ENCODE measurements around the gene UQCRC1. TPM values are rescaled to one million over a fixed set of nuclear protein-coding genes. Genes with fewer than 3 reads are reported as not detected.

UQCRC1 gene
- total and polyA plus RNA-seq, 2 donors (not counting 1 experiment from before 2014, with no cell fraction given) = 99.9 to 132 TPM

DNA sequence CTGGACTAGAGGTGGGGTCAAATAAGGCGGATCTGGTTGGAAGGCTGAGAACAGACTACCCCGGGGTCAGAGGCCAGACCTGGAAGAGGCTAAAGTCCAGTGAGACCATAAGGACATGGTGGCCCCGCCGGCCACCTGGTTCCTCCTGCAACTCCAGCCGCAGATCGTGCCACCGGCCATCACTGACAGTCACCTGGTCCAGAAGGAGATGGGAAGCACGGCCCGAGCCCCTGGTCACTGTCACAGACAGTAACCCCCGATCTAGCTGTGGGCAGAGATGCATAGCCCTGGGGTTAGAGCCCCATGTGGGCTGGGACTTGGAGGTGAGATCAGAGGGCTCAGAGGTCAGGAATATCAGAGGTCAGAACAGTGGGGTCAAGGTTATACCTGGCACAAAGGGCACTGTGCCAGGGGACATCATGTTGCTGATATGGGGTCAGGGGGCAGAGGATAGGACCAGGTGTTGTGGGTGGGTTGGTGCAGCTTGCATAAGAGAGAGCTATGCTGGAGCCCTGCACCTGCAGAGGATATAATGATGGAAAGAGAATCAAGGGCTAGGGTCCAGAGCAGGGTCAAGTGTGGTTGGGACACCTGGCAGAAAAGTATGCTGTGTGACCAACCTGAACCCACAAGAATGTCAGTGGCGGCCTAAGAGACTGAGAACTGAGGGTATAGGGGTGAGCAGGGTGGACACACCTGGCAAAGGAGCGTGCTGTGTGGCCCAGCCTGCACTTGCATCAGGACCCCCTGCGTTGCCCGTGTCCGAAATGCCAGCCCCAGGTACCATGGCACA, 43.7 kb upstream of the UQCRC1 start:
- H3K27me3 ChIP-seq (replicated peaks in 1 of 4; ENCODE audit: control extremely low read depth in 1 of 4, control insufficient read depth in 3 of 4, insufficient read depth in 4 of 4, low read length in 3 of 4) = peaks cover 0 to 12% (median 0%) of the 10 kb centered on the region in 4 experiments
- ATAC-seq (ENCODE audit: low read depth) (no peak), DNase-seq (no peak)
- H3K36me3 ChIP-seq (replicated peaks in 1 of 2; ENCODE audit: control extremely low read depth in 1 of 2, control insufficient read depth in 1 of 2, extremely low read depth in 1 of 2, insufficient read depth in 2 of 2, low read length in 1 of 2) = no peaks in the 10 kb centered on the region
- no peak overlapping the region for H2AFZ ChIP-seq (ENCODE audit: insufficient read depth, low read depth, low read length, poor library complexity, severe bottlenecking)
- no peak overlapping the region for H3K4me3 ChIP-seq (ENCODE audit: control extremely low read depth in 1 of 5, extremely low read depth in 1 of 5, insufficient read depth in 1 of 5, low read depth in 2 of 5, low read length in 4 of 5)
- 84% methylated on average over 14 of the region's 15 CpGs for WGBS (ENCODE audit: insufficient coverage)
- ChIA-PET CTCF (interaction anchor here (1.0 kb wide), 1 partner anchor 217 kb away, joined by 3 read pairs; no protein-coding TSS in a partner anchor), POLR2A (no interaction called here)
- no peak for TF ChIP-seq CTCF (IDR thresholded peaks at IDR 0.05)
- TF ChIP-seq EZH2 (IDR thresholded peaks at IDR 0.05; ENCODE audit: borderline replicate concordance, insufficient read depth, low read depth, low read length, poor library complexity, severe bottlenecking) = no peak
- peaks cover 17% of the 10 kb centered on the region for H3K4me1 Mint-ChIP-seq
- peak overlapping the region; percentile 15 for H3K4me3 Mint-ChIP-seq
- H3K4me1 ChIP-seq (ENCODE audit: control insufficient read depth in 2 of 2, insufficient read depth in 2 of 2, low read length in 2 of 2) = peaks cover 5 to 18% of the 10 kb centered on the region in 2 donors
- H3K27ac ChIP-seq (ENCODE audit: low read length in 2 of 2) = no peak overlapping the region
- H3K27me3 Mint-ChIP-seq = no peaks in the 10 kb centered on the region
- peaks cover 0 to 5% (median 0%) of the 10 kb centered on the region in 3 donors for H3K9me3 ChIP-seq (ENCODE audit: control extremely low read depth in 1 of 3, control insufficient read depth in 2 of 3, insufficient read depth in 1 of 3, low read length in 2 of 3)
- no peaks in the 10 kb centered on the region for H3K79me2 ChIP-seq (ENCODE audit: control insufficient read depth, insufficient read depth, low read length)
- no peak overlapping the region for H3K4me2 ChIP-seq (replicated peaks; ENCODE audit: low read depth, low read length, poor library complexity, severe bottlenecking)
- no peak overlapping the region for H3K27ac Mint-ChIP-seq
- H4K20me1 ChIP-seq (ENCODE audit: control insufficient read depth, insufficient read depth, low read length, poor library complexity, severe bottlenecking) = no peaks in the 10 kb centered on the region
- no peaks in the 10 kb centered on the region for H3K9me3 Mint-ChIP-seq (ENCODE audit: insufficient read depth)
- H3K9ac ChIP-seq (ENCODE audit: low read length) = no peak overlapping the region
- intact Hi-C loops (cut with micrococcal nuclease) = no loop called here

- Mint-ChIP-seq H3K27me3 (no peaks in the 10 kb centered on the region), H3K4me1 (peaks cover 11% of the 10 kb centered on the region), H3K27ac (no peak overlapping the region), H3K4me3 (no peak overlapping the region), H3K9me3 (ENCODE audit: insufficient read depth) (no peaks in the 10 kb centered on the region)
- intact Hi-C loops (cut with micrococcal nuclease) = no loop called here
- Histone ChIP-seq H3K36me3 (replicated peaks in 1 of 2; ENCODE audit: control extremely low read depth in 1 of 2, control insufficient read depth in 1 of 2, extremely low read depth in 1 of 2, insufficient read depth in 2 of 2, low read length in 1 of 2) (no peaks in the 10 kb centered on the region), H3K4me1 (ENCODE audit: control insufficient read depth in 2 of 2, insufficient read depth in 2 of 2, low read length in 2 of 2) (peaks cover 4 to 10% of the 10 kb centered on the region in 2 donors), H3K79me2 (ENCODE audit: control insufficient read depth, insufficient read depth, low read length) (no peaks in the 10 kb centered on the region), H3K4me3 (ENCODE audit: control extremely low read depth in 1 of 5, extremely low read depth in 1 of 5, insufficient read depth in 1 of 5, low read depth in 2 of 5, low read length in 4 of 5) (no peak overlapping the region), H3K4me2 (replicated peaks; ENCODE audit: low read depth, low read length, poor library complexity, severe bottlenecking) (no peak overlapping the region), H3K27me3 (replicated peaks in 1 of 4; ENCODE audit: control extremely low read depth in 1 of 4, control insufficient read depth in 3 of 4, insufficient read depth in 4 of 4, low read length in 3 of 4) (no peaks in the 10 kb centered on the region), H3K27ac (ENCODE audit: low read length in 2 of 2) (no peak overlapping the region), H3K9ac (ENCODE audit: low read length) (no peak overlapping the region), H2AFZ (ENCODE audit: insufficient read depth, low read depth, low read length, poor library complexity, severe bottlenecking) (no peak overlapping the region), H4K20me1 (ENCODE audit: control insufficient read depth, insufficient read depth, low read length, poor library complexity, severe bottlenecking) (no peaks in the 10 kb centered on the region), H3K9me3 (ENCODE audit: control extremely low read depth in 1 of 3, control insufficient read depth in 2 of 3, insufficient read depth in 1 of 3, low read length in 2 of 3) (no peaks in the 10 kb centered on the region)
- ATAC-seq (ENCODE audit: low read depth) (no peak), DNase-seq (no peak)
- ChIA-PET CTCF (no interaction called here), POLR2A (no interaction called here)
- TF ChIP-seq CTCF (IDR thresholded peaks at IDR 0.05) (no peak), EZH2 (IDR thresholded peaks at IDR 0.05; ENCODE audit: borderline replicate concordance, insufficient read depth, low read depth, low read length, poor library complexity, severe bottlenecking) (no peak)
- 96% methylated on average over 11 of the region's 11 CpGs for WGBS (ENCODE audit: insufficient coverage)
Measured at GRCh38 chr3:48651771-48652170, 42.3 kb upstream of the UQCRC1 start.
